GM18861 (cell line): ENCODE data around the gene DIP2A.
"Not testable (repeated sequence)": the region's sequence is repeated elsewhere in the genome, so short reads cannot be mapped to it uniquely, and the experiment has no call there.

Experiments used
- ATAC-seq: cut with Tn5 transposase; IDR thresholded peaks from one replicate; pipeline ENCODE4 v1.9.1; 2021; ENCODE audit not compliant: unreplicated experiment

Gene DIP2A

DNA sequence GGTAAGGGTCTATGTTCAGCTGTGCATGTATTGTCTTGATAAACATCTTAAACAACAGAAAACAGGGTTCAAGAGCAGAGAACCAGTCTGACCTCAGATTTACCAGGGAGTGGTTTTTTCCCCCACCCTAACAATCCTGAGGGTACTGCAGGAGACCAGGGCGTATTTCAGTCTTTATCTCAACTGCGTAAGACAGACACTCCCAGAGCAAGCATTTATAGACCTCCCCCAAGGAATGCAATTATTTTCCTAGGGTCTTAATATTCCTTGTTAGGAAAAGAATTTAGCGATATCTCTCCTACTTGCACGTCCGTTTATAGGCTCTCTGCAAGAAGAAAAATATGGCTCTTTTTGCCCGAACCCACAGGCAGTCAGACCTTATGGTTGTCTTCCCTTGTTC lies 9.8 kb upstream of the DIP2A start:
- ATAC-seq = not testable (repeated sequence)

DNA sequence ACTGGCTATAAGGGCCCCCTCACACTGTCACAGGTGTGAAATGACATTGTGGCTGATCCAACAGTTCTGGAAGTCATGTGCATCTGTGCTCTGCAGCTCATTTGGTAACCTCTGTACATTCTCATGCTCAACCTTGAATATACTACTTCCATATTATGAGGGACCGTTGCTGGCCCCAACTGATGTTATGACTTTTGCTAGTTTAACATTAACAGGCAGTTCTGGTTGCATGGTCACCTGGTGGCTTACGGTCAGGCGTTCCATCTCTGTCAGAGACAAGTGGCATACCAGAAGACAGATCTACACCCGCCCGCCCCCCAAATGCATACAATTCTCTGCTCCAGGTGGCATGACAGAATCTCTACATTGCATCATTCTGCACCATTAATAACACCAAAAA lies 6.0 kb upstream of the DIP2A start:
- no peak for ATAC-seq

DNA sequence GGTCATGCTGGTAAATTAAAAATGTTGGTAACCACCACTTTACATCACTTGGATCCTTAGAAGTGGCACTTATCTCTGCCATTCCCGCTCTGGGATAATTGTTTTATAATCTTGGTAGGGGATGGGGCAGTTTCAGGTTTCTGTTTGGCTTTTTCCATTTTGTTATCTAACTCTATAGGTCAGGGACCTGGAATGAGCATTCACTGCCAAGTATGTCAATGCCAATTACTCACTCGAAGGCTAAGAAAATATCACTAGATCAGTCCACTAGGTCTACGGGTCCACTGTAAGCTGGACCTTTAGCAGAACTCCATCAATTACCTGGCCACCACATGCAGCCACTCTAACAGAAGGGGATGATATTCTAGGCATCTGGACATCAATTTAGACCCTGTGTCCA lies 4.5 kb upstream of the DIP2A start:
- ATAC-seq = no peak

DNA sequence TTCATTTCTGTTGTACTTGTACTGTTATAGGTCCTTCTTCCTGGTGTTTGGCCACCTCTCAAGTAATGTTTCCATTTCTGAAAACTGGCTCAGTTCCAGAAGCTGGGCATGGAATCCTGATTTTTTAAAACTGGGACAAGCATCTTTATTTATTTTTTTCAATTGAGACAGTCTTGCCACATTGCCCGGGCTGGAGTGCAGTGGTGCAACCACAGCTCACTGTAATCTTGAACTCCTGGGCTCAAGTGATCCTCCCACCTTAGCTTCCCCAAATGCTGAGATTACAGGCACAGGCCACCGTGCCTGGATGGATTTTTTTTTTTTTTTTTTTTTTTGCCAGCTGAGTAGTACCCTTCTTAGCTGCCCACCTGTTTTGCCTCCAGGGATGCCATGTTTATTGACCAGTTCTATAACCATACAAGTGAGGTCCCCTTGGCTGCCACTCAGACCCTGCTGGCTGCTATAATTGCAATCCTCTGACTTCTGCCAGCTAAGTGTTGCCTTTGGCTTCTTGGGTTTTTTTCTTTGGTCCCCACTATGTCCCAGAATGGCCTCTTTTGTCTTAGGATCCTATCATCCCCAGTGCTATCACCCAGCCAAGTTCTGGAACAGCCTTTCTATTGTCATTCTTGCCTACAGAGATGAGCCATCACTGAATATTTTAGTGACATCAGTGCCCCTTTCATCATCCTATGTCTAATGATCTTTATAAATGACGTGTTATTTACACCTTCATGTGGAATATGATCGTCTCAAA lies 3.9 kb upstream of the DIP2A start:
- ATAC-seq = no peak

DNA sequence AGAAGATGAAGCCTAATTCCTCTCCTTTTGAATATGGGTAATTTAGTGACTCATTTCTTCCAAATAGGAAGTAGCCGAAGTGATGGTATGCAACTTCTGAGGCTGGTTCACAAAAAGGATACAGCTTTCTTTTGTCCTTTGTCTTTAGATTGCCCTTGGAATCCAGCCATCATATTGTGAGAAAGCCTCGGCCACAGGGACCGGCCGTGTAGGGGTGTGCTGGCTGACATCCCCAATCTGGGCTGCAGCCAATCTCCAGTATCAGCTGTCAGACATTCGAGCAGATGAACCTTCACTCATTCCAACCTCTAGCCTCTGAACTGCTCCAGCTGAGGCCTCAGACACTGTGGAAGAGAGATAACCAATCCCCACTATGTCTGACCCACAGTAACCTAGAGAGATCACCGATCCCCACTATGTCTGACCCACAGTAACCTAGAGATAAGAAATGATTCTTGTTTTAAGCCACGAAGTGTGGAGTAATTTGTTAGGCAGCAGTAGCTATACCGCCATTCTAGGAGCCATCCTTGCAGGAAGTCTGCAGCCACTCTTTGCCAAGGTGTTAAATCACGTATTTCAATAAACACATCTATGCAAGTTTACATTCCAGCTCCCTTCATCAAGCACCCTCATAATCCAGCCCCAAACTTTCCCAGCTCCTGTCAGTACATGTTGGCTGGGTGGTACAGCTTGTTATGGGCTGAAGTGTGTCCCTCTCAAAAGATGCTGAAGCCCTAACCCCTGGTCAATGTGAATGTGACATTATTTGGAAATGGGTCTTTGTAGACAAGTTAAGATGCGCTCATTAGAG lies 2.9 kb upstream of the DIP2A start:
- ATAC-seq = no peak

DNA sequence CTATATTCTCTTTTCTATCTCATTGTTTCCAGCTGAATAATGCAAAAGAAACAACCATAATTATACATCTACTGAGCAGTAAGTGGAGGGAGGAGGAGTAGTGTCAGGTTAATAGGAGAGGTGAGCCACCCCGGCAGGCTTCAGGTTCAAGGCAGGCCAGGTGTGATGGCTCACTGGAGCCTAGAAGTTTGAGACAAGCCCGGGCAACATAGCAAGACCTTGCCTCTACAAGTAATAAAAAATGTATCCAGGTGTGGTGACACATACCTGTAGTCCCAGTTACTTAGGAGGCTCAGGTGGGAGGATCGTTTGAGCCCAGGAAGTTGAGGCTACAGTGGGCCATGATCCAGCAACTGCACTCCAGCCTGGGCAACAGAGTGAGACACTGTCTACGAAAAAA lies 1.9 kb upstream of the DIP2A start:
- no peak for ATAC-seq

DNA sequence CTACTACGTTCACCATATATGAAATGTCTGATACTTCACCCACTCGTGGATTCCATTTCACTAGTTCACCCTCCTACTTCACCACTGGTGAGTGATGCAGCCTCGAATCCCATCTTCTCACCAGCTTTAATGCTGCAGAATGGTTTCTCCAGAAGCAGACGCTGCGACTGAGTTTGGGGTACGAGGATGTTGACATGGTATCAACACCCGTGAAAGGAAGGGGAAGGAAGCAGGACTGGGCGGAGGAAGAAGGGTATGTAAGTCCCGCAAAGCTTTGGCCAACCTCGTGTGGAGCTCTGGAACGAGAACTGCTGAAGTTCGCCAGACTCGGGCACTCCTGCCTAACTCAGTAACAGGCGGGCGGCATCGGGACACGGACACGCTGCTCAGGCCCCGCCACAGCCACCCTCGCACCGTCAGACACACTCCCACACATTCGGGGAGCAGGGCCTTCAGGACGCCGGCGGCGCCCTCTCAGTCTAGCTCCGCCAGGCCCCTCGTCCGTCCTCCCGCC lies 833 bp upstream of the DIP2A start:
- ATAC-seq = peak; percentile 15

DNA sequence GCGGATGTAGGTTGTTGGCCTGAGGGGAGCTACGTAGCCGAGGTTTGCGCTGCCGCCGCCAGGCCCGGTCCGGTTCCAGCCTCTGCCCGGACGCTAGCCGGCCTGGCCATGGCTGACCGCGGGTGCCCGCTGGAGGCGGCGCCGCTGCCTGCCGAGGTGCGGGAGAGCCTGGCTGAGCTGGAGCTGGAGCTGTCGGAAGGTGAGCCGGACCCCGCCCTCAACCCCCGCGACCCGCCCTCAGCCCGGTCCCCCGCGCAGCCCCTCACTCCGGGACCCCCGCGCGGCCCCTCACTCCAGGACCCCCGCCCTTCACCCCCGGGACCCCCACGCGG lies 299 bp downstream of the DIP2A start:
- ATAC-seq = no peak

DNA sequence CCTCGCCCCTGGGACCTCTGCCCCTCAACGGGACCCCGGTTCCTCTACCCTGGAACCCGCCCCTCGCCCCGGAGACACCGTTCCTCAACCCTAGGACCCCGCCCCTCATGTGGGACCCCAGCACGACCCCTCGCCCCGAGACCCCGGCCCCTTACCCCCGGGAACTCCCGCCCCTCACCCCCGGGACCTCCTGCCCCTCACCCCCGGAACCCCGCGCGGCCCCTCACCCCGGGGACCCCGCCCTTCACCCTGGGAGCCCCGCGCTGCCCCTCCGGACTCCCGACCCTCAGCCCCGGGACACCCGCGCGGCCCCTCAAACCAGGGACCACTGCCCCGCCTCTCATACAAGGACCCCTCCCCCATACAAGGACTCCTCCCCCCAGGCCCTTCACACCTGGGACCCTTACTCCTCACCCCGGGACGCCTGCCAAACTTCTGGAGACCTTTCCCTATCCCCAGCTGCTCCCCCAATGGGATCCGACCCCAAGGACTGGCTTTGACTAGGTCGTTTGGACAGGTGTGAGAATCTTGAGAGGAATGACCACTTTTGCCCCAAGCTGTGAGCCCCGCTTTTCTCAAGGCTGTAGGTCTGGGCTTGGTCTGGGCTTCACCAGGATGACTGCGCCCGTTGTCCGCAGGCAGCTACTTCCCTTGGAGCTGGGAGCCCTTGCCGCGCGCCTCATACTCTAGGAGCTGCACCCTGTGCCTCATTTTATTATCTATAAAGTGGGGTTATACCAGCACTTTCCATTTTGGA lies 843 bp downstream of the DIP2A start:
- no peak for ATAC-seq

DNA sequence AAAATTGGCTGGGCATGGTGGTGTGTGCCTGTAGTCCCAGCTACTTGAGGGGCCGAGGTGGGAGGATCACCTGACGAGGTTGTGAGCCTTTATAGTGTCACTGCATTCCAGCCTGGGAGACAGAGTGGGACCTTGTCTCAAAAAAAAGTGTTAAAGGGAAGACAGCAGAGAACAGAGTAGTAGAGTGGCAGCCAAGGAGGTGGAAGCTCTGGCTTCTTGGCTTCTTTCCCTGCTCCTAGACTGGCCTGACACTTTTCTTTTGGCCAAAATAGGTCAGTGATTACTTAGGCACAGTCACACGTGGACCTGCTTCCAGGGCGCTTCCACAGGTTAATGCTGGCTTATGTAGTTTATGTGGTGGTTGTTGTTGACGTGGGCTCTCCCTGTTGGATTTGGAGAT lies 3.2 kb downstream of the DIP2A start:
- ATAC-seq = no peak

DNA sequence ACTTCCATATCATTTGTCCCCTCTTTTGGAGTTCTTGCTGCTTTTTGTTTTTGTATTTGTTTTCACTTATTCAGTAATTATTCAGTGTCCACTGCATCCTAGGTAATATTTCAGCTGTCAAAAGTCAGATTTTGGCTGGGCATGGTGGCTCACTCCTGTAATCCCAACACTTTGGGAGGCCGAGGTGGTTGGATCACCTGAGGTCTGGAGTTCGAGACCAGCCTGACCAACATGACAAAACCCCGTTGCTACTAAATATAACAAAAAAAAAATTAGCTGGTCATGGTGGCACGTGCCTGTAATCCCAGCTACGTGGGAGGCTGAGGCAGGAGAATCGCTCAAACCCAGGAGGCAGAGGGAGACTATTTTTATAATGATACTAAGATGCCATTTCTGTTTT lies 6.5 kb downstream of the DIP2A start:
- not testable (repeated sequence) for ATAC-seq

DNA sequence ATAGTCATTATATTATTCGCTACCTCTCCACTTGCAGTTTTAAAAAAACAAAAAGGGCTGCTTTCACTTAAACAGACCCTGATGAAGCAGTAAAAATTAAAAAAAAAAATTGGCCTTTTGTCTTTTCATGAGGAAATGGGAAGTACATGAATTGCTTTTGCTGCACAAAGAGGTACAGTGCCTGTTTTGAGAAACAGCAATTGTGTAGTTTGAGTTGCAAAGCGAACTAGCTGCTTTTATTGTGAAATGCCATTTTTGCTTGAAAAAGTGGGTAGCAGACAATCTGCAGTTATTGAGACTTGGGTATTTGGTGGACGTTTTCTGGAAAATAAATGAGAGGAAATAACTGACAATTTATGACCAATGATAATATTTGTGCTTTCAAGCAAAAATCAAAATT lies 7.0 kb downstream of the DIP2A start:
- ATAC-seq = no peak

DNA sequence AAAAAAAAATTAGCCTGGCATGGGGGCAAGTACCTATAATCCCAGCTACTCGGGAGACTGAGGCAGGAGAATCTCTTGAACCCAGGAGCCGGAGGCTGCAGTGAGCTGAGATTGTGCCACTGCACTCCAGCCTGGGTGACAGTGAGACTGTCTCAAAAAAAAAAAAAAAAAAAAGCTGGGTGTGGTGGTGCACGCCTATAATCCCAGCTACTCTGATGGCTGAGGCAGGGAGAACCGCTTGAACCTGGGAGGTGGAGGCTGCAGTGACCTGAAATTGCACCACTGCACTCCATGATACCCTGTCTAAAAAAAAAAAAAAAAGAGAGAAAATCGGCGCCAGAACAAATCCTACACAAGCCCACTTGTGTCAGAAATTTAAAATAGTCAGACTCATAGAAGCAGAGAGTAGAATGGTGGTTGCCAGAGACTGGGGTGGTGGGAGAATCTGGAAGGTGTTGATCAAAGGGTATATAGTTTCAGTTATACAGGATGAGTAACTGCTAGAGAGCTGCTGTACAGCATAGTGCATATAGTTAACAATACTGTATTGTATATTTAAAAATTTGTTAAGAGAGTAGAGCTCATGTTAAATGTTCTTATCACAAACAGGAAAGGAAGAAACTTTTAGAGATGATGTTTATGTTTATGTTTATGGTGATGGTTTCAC lies 9.6 kb downstream of the DIP2A start:
- no peak for ATAC-seq

DNA sequence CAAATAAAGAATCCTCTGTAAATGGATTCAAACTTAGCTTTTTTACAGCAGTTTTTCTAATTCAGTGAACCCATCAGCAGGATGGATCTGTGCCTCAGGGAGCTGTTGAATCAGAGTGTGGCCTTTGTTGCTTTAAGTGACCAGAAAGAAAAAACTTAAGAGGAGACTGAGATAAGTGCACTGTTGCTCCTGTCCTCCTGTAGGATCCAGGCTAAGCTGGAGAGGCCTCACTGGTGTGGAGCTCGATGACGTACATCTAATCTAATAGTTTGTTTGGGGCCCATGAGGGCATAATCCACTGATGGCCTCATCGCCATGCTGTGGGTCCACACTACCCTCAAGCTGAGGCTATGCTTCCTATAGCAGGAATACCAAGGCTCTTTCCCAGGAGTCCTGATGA lies 10.6 kb downstream of the DIP2A start:
- ATAC-seq = no peak

DNA sequence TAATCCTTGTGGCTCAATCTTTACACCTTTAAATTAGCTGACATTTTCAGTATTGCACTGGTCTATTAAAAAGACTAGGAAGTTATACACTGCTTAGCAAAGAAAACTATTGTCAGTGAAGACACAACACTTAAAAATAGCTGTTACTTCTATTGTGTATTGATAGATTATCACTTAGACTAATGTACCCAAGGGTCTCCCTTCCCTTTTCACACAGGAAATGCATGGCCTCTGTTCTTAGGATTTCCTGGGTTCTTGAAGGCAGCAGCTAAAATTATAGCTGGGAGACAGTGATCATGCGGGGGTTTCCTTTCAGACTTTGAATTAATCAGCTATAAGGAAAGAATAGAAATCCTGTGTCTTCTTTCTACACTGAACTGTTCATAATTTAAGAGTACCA lies 12.8 kb downstream of the DIP2A start:
- ATAC-seq = no peak

DNA sequence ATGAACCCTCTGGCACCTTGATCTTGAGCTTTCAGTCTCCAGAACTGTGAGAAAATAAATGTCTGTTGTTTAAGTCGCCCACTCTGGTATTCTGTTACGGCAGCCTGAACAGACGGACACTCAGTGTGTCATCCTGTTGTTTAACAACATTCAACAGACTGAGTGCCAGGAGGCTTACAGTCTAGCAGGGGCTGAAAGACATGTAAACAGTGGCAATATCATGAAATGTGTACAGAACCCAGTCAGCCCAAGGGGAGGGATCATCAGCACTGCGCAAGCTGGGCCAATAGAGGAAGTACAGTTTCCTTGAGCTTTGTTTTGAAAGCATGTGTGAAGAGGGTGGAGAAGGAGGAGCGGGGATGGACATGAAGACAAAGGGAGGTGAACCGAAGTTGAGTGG lies 13.6 kb downstream of the DIP2A start:
- ATAC-seq = no peak

DNA sequence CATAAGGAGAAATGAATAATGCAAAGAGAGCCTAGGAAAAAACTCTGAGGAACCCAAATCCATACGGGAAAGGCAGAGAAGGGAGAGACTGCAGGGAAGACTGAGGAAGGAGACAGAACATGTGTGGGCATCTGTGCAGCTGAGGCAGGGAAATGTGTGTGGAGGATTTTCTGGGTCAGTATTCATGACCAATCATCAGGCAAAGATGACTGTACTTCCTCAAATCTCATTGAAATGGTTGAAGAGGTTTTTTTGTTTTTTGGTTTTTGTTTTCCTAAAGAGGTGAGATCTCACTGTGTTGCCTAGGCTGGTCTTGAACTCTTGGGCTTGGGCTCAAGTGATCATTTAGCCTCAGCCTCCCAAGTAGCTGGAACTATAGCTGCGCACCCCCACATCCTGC lies 15.7 kb downstream of the DIP2A start:
- ATAC-seq = no peak

DNA sequence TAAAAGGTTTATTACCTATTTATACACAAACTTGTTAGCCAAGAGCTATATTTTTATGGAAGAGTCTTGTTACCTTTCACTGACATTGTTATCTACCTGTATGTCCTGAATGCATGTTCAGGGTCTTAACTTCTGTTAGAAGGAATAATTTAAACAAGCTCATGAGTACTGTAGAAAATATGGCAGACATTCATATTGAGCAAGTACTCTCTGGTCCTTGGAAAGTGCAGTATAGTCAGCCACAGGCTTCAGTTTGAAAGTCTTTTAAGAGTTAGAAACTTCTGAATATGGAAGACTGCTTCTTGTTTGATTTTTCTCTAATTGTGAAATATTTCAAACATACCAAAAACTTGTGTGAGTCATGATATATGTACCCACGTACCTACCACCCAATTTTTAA lies 16.6 kb downstream of the DIP2A start:
- no peak for ATAC-seq

DNA sequence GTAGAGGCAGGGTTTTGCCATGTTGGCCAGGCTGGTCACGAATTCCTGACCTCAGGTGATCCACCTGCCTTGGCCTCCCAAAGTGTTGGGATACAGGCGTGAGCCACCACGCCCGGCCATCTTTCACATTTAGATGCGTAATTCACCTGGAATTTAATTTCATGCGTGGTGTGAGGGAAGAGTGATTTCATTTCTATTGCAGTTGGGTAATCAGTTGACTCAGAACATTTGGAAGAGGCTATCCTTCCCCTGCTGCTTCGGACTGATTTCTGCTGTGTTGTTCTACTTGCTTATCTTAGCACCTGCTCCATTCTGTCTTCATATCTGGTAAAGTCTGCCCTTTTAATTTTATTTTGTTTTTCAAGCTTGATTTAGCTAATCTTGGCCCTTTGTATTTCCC lies 19.1 kb downstream of the DIP2A start:
- no peak for ATAC-seq

DNA sequence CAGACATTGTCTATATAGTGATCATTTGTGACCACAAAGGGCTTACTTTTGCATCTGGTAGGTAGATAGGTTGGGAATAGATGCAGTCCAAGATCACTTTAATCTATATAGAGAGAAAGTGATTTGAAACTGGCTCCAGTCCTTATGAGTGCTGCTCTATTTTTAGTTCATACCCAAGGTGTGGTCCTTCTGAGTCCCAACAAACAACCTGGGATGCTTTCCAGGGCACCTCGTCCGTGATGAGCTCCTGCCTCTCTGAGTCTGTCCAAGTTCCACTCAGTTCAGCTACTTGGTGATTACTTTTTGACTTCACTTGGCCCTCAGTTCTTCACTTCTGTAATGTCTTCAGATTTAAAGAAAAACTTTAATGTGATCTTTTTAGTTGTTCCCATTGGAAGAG lies 20.2 kb downstream of the DIP2A start:
- ATAC-seq = no peak

DNA sequence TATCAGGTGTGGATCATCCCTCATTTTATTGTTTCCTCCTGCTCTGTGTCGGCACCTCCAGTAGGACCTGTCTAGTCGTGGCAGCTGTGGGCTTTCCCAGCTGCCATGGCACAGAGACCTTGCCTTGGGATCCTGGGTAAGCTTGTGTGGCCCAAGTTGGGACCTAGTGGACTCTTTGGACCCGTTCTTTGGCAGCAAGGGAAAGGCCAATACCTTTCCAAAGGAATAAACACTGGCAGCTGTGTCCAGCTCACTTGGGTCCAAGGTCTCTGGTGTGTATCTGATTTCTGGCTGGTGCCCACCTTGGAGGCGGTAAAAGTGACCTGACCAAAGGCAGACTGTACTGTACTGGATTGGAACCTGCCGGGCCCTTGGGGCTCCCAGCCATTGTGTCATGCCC lies 21.8 kb downstream of the DIP2A start:
- no peak for ATAC-seq
